GM18873 (cell line): ENCODE data around the gene FNIP1.
"Not testable (repeated sequence)": the region's sequence is repeated elsewhere in the genome, so short reads cannot be mapped to it uniquely, and the experiment has no call there.

Source experiments
- ATAC-seq: cut with Tn5 transposase; IDR thresholded peaks from one replicate; pipeline ENCODE4 v1.9.1; 2021; ENCODE audit warnings: mild to moderate bottlenecking, moderate library complexity, moderate number of reproducible peaks; ENCODE audit not compliant: unreplicated experiment, low FRiP score

Gene FNIP1

GRCh38 chr5:131706281-131706680 is 90.5 kb downstream of the FNIP1 start:
- no peak for ATAC-seq

- no peak for ATAC-seq
Measured at GRCh38 chr5:131694926-131695325, 101.9 kb downstream of the FNIP1 start.

- ATAC-seq, result no peak
Measured at GRCh38 chr5:131693894-131694293, 102.9 kb downstream of the FNIP1 start.

GRCh38 chr5:131685516-131686171 is 111.2 kb downstream of the FNIP1 start:
- ATAC-seq, result no peak

- ATAC-seq, result no peak
Measured at GRCh38 chr5:131684595-131684994, 112.2 kb downstream of the FNIP1 start.

GRCh38 chr5:131684051-131684450 is 112.8 kb downstream of the FNIP1 start:
- no peak for ATAC-seq

- ATAC-seq, result no peak
Measured at GRCh38 chr5:131682826-131683225, 114.0 kb downstream of the FNIP1 start.

- ATAC-seq, result no peak
Measured at GRCh38 chr5:131682175-131682574, 114.6 kb downstream of the FNIP1 start.

- ATAC-seq, result no peak
Measured at GRCh38 chr5:131679911-131680310, 116.9 kb downstream of the FNIP1 start.

- ATAC-seq, result not testable (repeated sequence)
Measured at GRCh38 chr5:131678273-131678672, 118.5 kb downstream of the FNIP1 start.

GRCh38 chr5:131677115-131677514 is 119.7 kb downstream of the FNIP1 start:
- ATAC-seq, result no peak

GRCh38 chr5:131672776-131673175 is 124.0 kb downstream of the FNIP1 start:
- peak; percentile 33 for ATAC-seq

GRCh38 chr5:131671994-131672655 is 124.7 kb downstream of the FNIP1 start:
- ATAC-seq, result no peak

GRCh38 chr5:131671409-131671808 is 125.4 kb downstream of the FNIP1 start:
- ATAC-seq, result no peak

GRCh38 chr5:131664929-131665328 is 131.9 kb downstream of the FNIP1 start:
- ATAC-seq, result peak; percentile 53

- no peak for ATAC-seq
Measured at GRCh38 chr5:131661933-131662332, 134.9 kb downstream of the FNIP1 start.

GRCh38 chr5:131659841-131660240 is 137.0 kb downstream of the FNIP1 start:
- no peak for ATAC-seq

GRCh38 chr5:131659290-131659689 is 137.5 kb downstream of the FNIP1 start:
- no peak for ATAC-seq

GRCh38 chr5:131654776-131655175 is 142.0 kb downstream of the FNIP1 start:
- no peak for ATAC-seq

GRCh38 chr5:131654309-131654708 is 142.5 kb downstream of the FNIP1 start:
- ATAC-seq, result no peak

- ATAC-seq, result no peak
Measured at GRCh38 chr5:131649161-131649560, 147.7 kb downstream of the FNIP1 start.

GRCh38 chr5:131647048-131647769 is 149.6 kb downstream of the FNIP1 start:
- no peak for ATAC-seq
